A673 (cell line): Measurements from ENCODE around the gene CDSN. TPM values are rescaled to one million over a fixed set of nuclear protein-coding genes. Genes with fewer than 3 reads are reported as not detected.

Experiments used
- BruUV-seq: library from RNA; stranded (reverse); fragments of 400-500 nt; replicated peaks from 2 replicates; lab custom pipeline; 2021; lab: Mats Ljungman, UMichigan
- CTCF ChIA-PET: fragments of 300-600 bp; sonication (Branson Sonifier 250); formaldehyde crosslinking; loops from one replicate; lab custom pipeline; 2022; ENCODE audit warnings: antibody characterized with exemption; lab: Charles Lee
- POLR2A ChIA-PET: fragments of 300-600 bp; sonication (Branson Sonifier 250); formaldehyde crosslinking; loops from one replicate; lab custom pipeline; 2022; ENCODE audit warnings: antibody characterized with exemption; ENCODE audit not compliant: low non-redundant PET; lab: Charles Lee
- DNase-seq: peaks from one replicate; pipeline ENCODE4 v3.0.0-alpha.2; 2015; ENCODE audit warnings: low spot score
- H3K27ac ChIP-seq: fragments of 200-600 bp; sonication (generic); 2 replicates; pipeline ENCODE4 v1.5.1; 2016; ENCODE audit warnings: mixed run types, low read depth, mild to moderate bottlenecking, mixed read lengths, antibody characterized with exemption, low read length; ENCODE audit not compliant: poor library complexity, severe bottlenecking
- H3K27me3 ChIP-seq: fragments of 200-600 bp; sonication (generic); replicated peaks from 2 replicates; pipeline ENCODE4 v1.6.1; 2017; ENCODE audit warnings: mixed run types, low read depth, mild to moderate bottlenecking, mixed read lengths, antibody characterized with exemption, low read length; ENCODE audit not compliant: insufficient read depth, poor library complexity
- H3K36me3 ChIP-seq: fragments of 200-600 bp; sonication (generic); 2 replicates; pipeline ENCODE4 v1.6.1; 2016; ENCODE audit warnings: mixed run types, mild to moderate bottlenecking, mixed read lengths, antibody characterized with exemption, low read length; ENCODE audit not compliant: insufficient read depth, poor library complexity, severe bottlenecking
- H3K4me1 ChIP-seq: fragments of 200-600 bp; sonication (generic); 2 replicates; pipeline ENCODE4 v1.6.1; 2017; ENCODE audit warnings: mixed run types, mild to moderate bottlenecking, mixed read lengths, antibody characterized with exemption, low read length; ENCODE audit not compliant: insufficient read depth, poor library complexity, severe bottlenecking
- H3K4me3 ChIP-seq: fragments of 200-600 bp; sonication (generic); 2 replicates; pipeline ENCODE4 v1.5.1; 2016; ENCODE audit warnings: low read depth, mixed run types, mild to moderate bottlenecking, mixed read lengths, low read length; ENCODE audit not compliant: poor library complexity, severe bottlenecking
- H3K9me3 ChIP-seq: fragments of 200-600 bp; sonication (generic); 2 replicates; pipeline ENCODE4 v1.6.1; 2016; ENCODE audit warnings: mixed run types, low read depth, mild to moderate bottlenecking, mixed read lengths, antibody characterized with exemption, low read length; ENCODE audit not compliant: poor library complexity, severe bottlenecking
- CTCF ChIP-seq: fragments of 300-800, 200-600 bp; sonication (generic); conservative IDR thresholded peaks from 2 replicates; pipeline ENCODE4 v1.5.1; 2017; ENCODE audit warnings: low read depth, mild to moderate bottlenecking, antibody characterized with exemption, low read length, moderate library complexity, mixed read lengths
- EZH2 ChIP-seq: fragments of 200-600 bp; sonication (generic); IDR thresholded peaks from 2 replicates; pipeline ENCODE4 v1.6.1; 2017; ENCODE audit warnings: borderline replicate concordance, low read depth, mild to moderate bottlenecking, mixed read lengths, antibody characterized with exemption, low read length; ENCODE audit not compliant: poor library complexity, severe bottlenecking
- intact Hi-C: fragments of 100-400 bp; cut with micrococcal nuclease; formaldehyde crosslinking; loops from one replicate; pipeline ENCODE4 v1.10.0; 2022; ENCODE audit not compliant: unreplicated experiment
- total RNA-seq: library from RNA; stranded (reverse); gene quantifications from 2 replicates; pipeline ENCODE4 v1.2.3, GENCODE V29; 2021

Gene CDSN
- total RNA-seq, 1 experiment from 2014 or later: not detected

GRCh38 chr6:31139599-31139998, 19.4 kb upstream of the CDSN start:
- no peak for DNase-seq
- ChIA-PET POLR2A (no interaction called here), CTCF (interaction anchor here (0.5 kb wide), 1 partner anchor 12 kb away, joined by 6 read pairs; no protein-coding TSS in a partner anchor)
- H3K27ac ChIP-seq: no peak overlapping the region
- H3K4me3 ChIP-seq: no peak overlapping the region
- no peaks in the 10 kb centered on the region for H3K27me3 ChIP-seq
- TF ChIP-seq CTCF (no peak), EZH2 (no peak)
- no TSS peak for BruUV-seq
- H3K4me1 ChIP-seq: no peaks in the 10 kb centered on the region
- H3K36me3 ChIP-seq: peaks cover 12% of the 10 kb centered on the region
- intact Hi-C loops: no loop called here
- H3K9me3 ChIP-seq: no peaks in the 10 kb centered on the region

- CTCF ChIA-PET: interaction anchor here (1.1 to 2.2 kb wide), 2 partner anchors 54 to 228 kb away, joined by 9 to 21 read pairs; no protein-coding TSS in a partner anchor
Measured at GRCh38 chr6:31138982-31139381, 18.7 kb upstream of the CDSN start, which contains the start of gene PSORS1C2. PSORS1C2 (minus strand) TSS chr6:31139066; CDS start chr6:31139026, 40 bp downstream.

GRCh38 chr6:31135710-31136109, 15.5 kb upstream of the CDSN start:
- no peaks in the 10 kb centered on the region for H3K27me3 ChIP-seq
- no TSS peak for BruUV-seq
- intact Hi-C loops: loop anchor here (2.0 kb wide), 1 partner anchor 231 kb away; no protein-coding TSS in a partner anchor
- H3K4me3 ChIP-seq: no peak overlapping the region
- no peak overlapping the region for H3K27ac ChIP-seq
- no peaks in the 10 kb centered on the region for H3K4me1 ChIP-seq
- TF ChIP-seq EZH2: no peak
- TF ChIP-seq CTCF: no peak
- no peak for DNase-seq
- ChIA-PET POLR2A (no interaction called here), CTCF (no interaction called here)
- H3K9me3 ChIP-seq: no peaks in the 10 kb centered on the region
- H3K36me3 ChIP-seq: no peaks in the 10 kb centered on the region

More at GRCh38 chr6:31138982-31139381, 18.7 kb upstream of the CDSN start, which contains the start of gene PSORS1C2:
- intact Hi-C loops: no loop called here
- Histone ChIP-seq H3K27me3 (no peaks in the 10 kb centered on the region), H3K4me3 (no peak within 1 kb of the TSS), H3K27ac (no peak within 1 kb of the TSS), H3K4me1 (no peaks in the 10 kb centered on the region), H3K9me3 (no peaks in the 10 kb centered on the region), H3K36me3 (peaks cover 9% of the 10 kb centered on the region)
- no TSS peak for BruUV-seq
- TF ChIP-seq EZH2 (no peak), CTCF (no peak)
- POLR2A ChIA-PET: no interaction called here
- DNase-seq: no peak
